GM12872 (cell line): Measurements from ENCODE around the gene MUSK.

ENCODE experiments used
- TF ChIP-seq, protein P1 (sequence below): IDR thresholded peaks from 3 replicates; pipeline ENCODE4 v1.5.1; 2011; ENCODE audit warnings: low read depth, mild to moderate bottlenecking, low read length, moderate library complexity; ENCODE audit not compliant: insufficient read depth

MUSK gene

DNA sequence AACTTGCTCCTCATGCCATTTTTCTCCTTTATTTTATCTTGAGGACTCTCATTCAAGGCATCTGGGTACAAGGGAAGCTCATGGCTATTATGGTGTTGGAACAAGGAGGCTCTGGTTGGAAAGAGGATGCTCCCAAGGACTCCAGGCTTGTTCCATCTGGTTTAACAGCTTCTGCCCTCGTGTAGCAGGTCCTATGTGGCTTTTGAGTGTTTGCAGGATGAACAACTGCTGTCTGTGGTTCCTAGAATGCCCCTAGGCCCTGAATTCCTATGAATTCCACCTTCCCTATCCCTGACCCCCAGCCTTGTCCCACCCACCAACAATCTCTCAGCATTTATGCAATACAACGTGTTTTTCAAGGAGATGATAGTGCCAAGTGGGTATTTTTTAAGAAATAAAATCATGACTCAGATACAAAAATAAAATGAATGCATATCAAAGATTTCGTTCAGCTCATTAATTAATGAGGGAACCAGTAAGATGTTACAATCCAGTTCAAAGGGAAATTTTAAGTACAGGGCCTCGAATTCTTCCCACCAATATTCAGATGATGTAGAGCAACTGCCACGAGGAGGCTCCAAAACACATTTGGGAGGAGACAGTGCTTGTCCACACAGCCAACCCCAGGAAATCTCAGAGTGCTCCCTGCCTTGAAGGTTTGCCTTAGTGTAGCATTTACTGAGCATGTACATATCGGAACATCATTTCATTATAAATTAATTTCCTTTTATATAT lies 182.0 kb downstream of the MUSK start:
- TF ChIP-seq, protein P1, sequence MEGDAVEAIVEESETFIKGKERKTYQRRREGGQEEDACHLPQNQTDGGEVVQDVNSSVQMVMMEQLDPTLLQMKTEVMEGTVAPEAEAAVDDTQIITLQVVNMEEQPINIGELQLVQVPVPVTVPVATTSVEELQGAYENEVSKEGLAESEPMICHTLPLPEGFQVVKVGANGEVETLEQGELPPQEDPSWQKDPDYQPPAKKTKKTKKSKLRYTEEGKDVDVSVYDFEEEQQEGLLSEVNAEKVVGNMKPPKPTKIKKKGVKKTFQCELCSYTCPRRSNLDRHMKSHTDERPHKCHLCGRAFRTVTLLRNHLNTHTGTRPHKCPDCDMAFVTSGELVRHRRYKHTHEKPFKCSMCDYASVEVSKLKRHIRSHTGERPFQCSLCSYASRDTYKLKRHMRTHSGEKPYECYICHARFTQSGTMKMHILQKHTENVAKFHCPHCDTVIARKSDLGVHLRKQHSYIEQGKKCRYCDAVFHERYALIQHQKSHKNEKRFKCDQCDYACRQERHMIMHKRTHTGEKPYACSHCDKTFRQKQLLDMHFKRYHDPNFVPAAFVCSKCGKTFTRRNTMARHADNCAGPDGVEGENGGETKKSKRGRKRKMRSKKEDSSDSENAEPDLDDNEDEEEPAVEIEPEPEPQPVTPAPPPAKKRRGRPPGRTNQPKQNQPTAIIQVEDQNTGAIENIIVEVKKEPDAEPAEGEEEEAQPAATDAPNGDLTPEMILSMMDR, result peak; percentile 6; the same call in 1 of the 3 replicates
